ENCODE results near the gene KIF20B. TPM values are rescaled to one million over a fixed set of nuclear protein-coding genes. Genes with fewer than 3 reads are reported as not detected.
A peak's percentile ranks its signal among the peaks of the same experiment; 100 is the strongest.

Gene KIF20B
- total and polyA plus RNA-seq, 2 of the 13 experiments (the other 11 are each of a cell fraction or from before 2014, with no cell fraction given) = 3.5 to 38.6 TPM

DNA sequence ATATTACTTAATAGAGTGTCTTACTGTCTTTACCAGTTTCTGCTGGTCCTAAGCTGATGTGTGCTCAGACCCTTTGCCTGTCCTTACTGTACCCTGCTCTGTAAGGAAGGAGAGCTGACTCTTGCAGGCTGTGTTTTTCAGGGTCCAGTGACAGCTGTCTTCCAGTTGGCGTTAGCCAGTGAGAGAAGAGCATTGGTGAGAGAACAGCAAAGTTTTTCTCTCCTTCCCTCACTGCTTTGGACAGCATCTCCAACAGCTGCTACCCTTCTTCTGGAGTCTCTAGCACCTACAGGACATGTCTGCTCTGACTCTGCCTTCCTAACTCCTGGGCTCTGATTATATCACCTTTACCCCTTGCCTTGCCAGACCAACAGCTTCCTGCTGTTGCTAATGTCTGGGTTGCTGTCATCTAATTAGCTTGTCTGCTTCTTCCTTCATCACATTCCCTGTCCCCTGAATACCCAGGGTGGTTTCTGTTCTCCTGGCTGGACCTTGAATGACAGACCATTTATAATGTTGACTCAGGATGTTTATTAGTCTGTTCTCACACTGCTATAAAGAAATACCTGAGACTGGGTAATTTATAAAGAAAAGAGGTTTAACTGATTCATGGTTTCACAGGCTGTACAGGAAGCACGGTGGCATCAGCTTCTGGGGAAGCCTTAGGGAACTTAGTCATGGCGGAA, 32.9 kb upstream of the KIF20B start (continued):
- TF ChIP-seq, protein P1, sequence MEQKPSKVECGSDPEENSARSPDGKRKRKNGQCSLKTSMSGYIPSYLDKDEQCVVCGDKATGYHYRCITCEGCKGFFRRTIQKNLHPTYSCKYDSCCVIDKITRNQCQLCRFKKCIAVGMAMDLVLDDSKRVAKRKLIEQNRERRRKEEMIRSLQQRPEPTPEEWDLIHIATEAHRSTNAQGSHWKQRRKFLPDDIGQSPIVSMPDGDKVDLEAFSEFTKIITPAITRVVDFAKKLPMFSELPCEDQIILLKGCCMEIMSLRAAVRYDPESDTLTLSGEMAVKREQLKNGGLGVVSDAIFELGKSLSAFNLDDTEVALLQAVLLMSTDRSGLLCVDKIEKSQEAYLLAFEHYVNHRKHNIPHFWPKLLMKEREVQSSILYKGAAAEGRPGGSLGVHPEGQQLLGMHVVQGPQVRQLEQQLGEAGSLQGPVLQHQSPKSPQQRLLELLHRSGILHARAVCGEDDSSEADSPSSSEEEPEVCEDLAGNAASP (CRISPR knock-in tag; IDR thresholded peaks at IDR 0.05; ENCODE audit: borderline replicate concordance) = no peak
- TF ChIP-seq, protein P2, sequence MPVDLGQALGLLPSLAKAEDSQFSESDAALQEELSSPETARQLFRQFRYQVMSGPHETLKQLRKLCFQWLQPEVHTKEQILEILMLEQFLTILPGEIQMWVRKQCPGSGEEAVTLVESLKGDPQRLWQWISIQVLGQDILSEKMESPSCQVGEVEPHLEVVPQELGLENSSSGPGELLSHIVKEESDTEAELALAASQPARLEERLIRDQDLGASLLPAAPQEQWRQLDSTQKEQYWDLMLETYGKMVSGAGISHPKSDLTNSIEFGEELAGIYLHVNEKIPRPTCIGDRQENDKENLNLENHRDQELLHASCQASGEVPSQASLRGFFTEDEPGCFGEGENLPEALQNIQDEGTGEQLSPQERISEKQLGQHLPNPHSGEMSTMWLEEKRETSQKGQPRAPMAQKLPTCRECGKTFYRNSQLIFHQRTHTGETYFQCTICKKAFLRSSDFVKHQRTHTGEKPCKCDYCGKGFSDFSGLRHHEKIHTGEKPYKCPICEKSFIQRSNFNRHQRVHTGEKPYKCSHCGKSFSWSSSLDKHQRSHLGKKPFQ (CRISPR knock-in tag; IDR thresholded peaks at IDR 0.05; ENCODE audit: insufficient replicate concordance) = no peak
- peak; percentile 14; the same call in 1 of the 2 replicates for TF ChIP-seq SAP130 (CRISPR knock-in tag; IDR thresholded peaks at IDR 0.05; ENCODE audit: low read depth)
- no peak for TF ChIP-seq REPIN1 (CRISPR knock-in tag; IDR thresholded peaks at IDR 0.05; ENCODE audit: borderline replicate concordance, low read depth)
- TF ChIP-seq, protein P3, sequence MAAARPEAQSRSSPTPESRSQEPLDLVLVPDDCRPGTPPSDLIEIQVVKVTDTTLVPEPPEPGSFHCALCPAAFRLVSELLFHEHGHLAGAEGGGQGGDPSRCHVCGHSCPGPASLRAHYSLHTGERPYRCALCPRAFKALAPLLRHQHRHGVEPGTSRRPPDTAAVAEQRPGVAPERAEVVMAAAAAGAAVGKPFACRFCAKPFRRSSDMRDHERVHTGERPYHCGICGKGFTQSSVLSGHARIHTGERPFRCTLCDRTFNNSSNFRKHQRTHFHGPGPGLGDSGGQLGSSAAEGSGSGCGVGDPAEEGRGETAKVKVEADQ (CRISPR knock-in tag; IDR thresholded peaks at IDR 0.05; ENCODE audit: borderline replicate concordance) = no peak
- TF ChIP-seq MAFG (CRISPR knock-in tag; IDR thresholded peaks at IDR 0.05) = no peak
- TF ChIP-seq CBX1 (IDR thresholded peaks at IDR 0.05; ENCODE audit: low read depth) = no peak
- TF ChIP-seq, protein P4, sequence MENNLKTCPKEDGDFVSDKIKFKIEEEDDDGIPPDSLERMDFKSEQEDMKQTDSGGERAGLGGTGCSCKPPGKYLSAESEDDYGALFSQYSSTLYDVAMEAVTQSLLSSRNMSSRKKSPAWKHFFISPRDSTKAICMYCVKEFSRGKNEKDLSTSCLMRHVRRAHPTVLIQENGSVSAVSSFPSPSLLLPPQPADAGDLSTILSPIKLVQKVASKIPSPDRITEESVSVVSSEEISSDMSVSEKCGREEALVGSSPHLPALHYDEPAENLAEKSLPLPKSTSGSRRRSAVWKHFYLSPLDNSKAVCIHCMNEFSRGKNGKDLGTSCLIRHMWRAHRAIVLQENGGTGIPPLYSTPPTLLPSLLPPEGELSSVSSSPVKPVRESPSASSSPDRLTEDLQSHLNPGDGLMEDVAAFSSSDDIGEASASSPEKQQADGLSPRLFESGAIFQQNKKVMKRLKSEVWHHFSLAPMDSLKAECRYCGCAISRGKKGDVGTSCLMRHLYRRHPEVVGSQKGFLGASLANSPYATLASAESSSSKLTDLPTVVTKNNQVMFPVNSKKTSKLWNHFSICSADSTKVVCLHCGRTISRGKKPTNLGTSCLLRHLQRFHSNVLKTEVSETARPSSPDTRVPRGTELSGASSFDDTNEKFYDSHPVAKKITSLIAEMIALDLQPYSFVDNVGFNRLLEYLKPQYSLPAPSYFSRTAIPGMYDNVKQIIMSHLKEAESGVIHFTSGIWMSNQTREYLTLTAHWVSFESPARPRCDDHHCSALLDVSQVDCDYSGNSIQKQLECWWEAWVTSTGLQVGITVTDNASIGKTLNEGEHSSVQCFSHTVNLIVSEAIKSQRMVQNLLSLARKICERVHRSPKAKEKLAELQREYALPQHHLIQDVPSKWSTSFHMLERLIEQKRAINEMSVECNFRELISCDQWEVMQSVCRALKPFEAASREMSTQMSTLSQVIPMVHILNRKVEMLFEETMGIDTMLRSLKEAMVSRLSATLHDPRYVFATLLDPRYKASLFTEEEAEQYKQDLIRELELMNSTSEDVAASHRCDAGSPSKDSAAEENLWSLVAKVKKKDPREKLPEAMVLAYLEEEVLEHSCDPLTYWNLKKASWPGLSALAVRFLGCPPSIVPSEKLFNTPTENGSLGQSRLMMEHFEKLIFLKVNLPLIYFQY (CRISPR knock-in tag; IDR thresholded peaks at IDR 0.05; ENCODE audit: borderline replicate concordance) = no peak
- no peak for TF ChIP-seq ZNF564 (CRISPR knock-in tag; IDR thresholded peaks at IDR 0.05)
- TF ChIP-seq, protein P5, sequence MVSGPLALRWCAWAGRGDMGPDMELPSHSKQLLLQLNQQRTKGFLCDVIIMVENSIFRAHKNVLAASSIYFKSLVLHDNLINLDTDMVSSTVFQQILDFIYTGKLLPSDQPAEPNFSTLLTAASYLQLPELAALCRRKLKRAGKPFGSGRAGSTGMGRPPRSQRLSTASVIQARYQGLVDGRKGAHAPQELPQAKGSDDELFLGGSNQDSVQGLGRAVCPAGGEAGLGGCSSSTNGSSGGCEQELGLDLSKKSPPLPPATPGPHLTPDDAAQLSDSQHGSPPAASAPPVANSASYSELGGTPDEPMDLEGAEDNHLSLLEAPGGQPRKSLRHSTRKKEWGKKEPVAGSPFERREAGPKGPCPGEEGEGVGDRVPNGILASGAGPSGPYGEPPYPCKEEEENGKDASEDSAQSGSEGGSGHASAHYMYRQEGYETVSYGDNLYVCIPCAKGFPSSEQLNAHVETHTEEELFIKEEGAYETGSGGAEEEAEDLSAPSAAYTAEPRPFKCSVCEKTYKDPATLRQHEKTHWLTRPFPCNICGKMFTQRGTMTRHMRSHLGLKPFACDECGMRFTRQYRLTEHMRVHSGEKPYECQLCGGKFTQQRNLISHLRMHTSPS (CRISPR knock-in tag; IDR thresholded peaks at IDR 0.05; ENCODE audit: low read depth) = no peak
- no peak for TF ChIP-seq ZNF256 (CRISPR knock-in tag; conservative IDR thresholded peaks at IDR 0.05)
- TF ChIP-seq ZNF180 (CRISPR knock-in tag; IDR thresholded peaks at IDR 0.05; ENCODE audit: borderline replicate concordance, low read depth) = no peak
- TF ChIP-seq, protein P6, sequence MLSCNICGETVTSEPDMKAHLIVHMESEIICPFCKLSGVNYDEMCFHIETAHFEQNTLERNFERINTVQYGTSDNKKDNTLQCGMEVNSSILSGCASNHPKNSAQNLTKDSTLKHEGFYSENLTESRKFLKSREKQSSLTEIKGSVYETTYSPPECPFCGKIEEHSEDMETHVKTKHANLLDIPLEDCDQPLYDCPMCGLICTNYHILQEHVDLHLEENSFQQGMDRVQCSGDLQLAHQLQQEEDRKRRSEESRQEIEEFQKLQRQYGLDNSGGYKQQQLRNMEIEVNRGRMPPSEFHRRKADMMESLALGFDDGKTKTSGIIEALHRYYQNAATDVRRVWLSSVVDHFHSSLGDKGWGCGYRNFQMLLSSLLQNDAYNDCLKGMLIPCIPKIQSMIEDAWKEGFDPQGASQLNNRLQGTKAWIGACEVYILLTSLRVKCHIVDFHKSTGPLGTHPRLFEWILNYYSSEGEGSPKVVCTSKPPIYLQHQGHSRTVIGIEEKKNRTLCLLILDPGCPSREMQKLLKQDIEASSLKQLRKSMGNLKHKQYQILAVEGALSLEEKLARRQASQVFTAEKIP (CRISPR knock-in tag; IDR thresholded peaks at IDR 0.05; ENCODE audit: borderline replicate concordance) = no peak
